Measurements from ENCODE around the gene TBCEL. TPM values are rescaled to one million over a fixed set of nuclear protein-coding genes. Genes with fewer than 3 reads are reported as not detected.

TBCEL gene
- total and polyA plus RNA-seq, 10 of the 15 experiments (the other 5 are each of a cell fraction or from before 2014, with no cell fraction given) = 2.0 to 10.4 (median 7.3) TPM

GRCh38 chr11:121109916-121110586 lies 86.1 kb downstream of the TBCEL start:
- no TSS peak for BruUV-seq (replicated peaks)
- Histone ChIP-seq H3K27ac (ENCODE audit: control insufficient read depth, insufficient read depth) (no peak overlapping the region), H3K9me3 (replicated peaks; ENCODE audit: control insufficient read depth, insufficient read depth, low read length) (no peaks in the 10 kb centered on the region), H3K9ac (ENCODE audit: control insufficient read depth, insufficient read depth, low read length) (no peak overlapping the region), H3K4me3 (no peak overlapping the region), H3K4me2 (ENCODE audit: control insufficient read depth, insufficient read depth) (no peak overlapping the region), H2AFZ (ENCODE audit: control insufficient read depth, low read depth, low read length) (no peak overlapping the region), H3K27me3 (replicated peaks in 1 of 2; ENCODE audit: control insufficient read depth in 2 of 2, insufficient read depth in 2 of 2, low read length in 1 of 2) (peaks cover 0 to 6% of the 10 kb centered on the region in 2 experiments; a peak in 2 of 4 replicates), H3K79me2 (ENCODE audit: control insufficient read depth, insufficient read depth, low read length) (no peaks in the 10 kb centered on the region), H3K4me1 (ENCODE audit: control insufficient read depth, insufficient read depth, low read length) (no peaks in the 10 kb centered on the region), H4K20me1 (ENCODE audit: control insufficient read depth, insufficient read depth) (no peaks in the 10 kb centered on the region), H3K36me3 (ENCODE audit: control insufficient read depth in 2 of 2, insufficient read depth in 2 of 2, low read length in 1 of 2) (no peaks in the 10 kb centered on the region)
- POLR2A ChIA-PET = no interaction called here
- SMC1A ChIA-PET (ENCODE audit: uncharacterized antibody, unreplicated experiment) = interaction anchor here (0.9 to 1.9 kb wide), 2 partner anchors 65 to 120 kb away, joined by 3 to 6 read pairs; no protein-coding TSS in a partner anchor
- in situ Hi-C loops (cut with MboI) = no loop called here
- WGBS (ENCODE audit: insufficient coverage, insufficient replicate concordance, low lambda C conversion rate, missing lambda C conversion rate) = 33% methylated on average over 7 of the region's 7 CpGs
- FAIRE-seq (no peak), DNase-seq (ENCODE audit: low read depth, low spot score) (no peak), ATAC-seq (no peak)
- TF ChIP-seq POLR2AphosphoS2 (IDR thresholded peaks at IDR 0.05; ENCODE audit: low read depth, low read length) = no peak
- TF ChIP-seq BACH1 (IDR thresholded peaks at IDR 0.05; ENCODE audit: borderline replicate concordance) = no peak
- no peak for TF ChIP-seq BCLAF1 (IDR thresholded peaks at IDR 0.05)
- TF ChIP-seq RELB (IDR thresholded peaks at IDR 0.05; ENCODE audit: low read depth) = no peak
- no peak for TF ChIP-seq CHD4 (IDR thresholded peaks at IDR 0.05)
- TF ChIP-seq CEBPB (IDR thresholded peaks at IDR 0.05; ENCODE audit: borderline replicate concordance in 1 of 2, low read depth in 2 of 2, low read length in 2 of 2) = no peak
- TF ChIP-seq RELA (IDR thresholded peaks at IDR 0.05; ENCODE audit: borderline replicate concordance, partially characterized antibody) = no peak
- TF ChIP-seq SUPT20H (IDR thresholded peaks at IDR 0.05; ENCODE audit: borderline replicate concordance, control insufficient read depth, low read depth, low read length) = no peak
- TF ChIP-seq USF2 (IDR thresholded peaks at IDR 0.05; ENCODE audit: borderline replicate concordance, low read depth, low read length) = no peak
- TF ChIP-seq GATAD2B (conservative IDR thresholded peaks at IDR 0.05; ENCODE audit: low read depth) = no peak
- no peak for TF ChIP-seq PAX8 (IDR thresholded peaks at IDR 0.05)
- TF ChIP-seq NR2F1 (conservative IDR thresholded peaks at IDR 0.05) = no peak
- TF ChIP-seq RFX5 (IDR thresholded peaks at IDR 0.05; ENCODE audit: low read depth, low read length) = no peak
- TF ChIP-seq BCL11A (IDR thresholded peaks at IDR 0.05; ENCODE audit: low read depth, low read length) = no peak
- TF ChIP-seq MTA2 (IDR thresholded peaks at IDR 0.05; ENCODE audit: low read depth) = no peak
- intact Hi-C loops (cut with micrococcal nuclease; ENCODE audit: unreplicated experiment) = loop anchor here (5.0 to 10.0 kb wide), 3 partner anchors 82 to 598 kb away; partner anchors contain the start of gene GRIK4
- RAD21 ChIA-PET (ENCODE audit: unreplicated experiment) = no interaction called here
- CTCF ChIA-PET = interaction anchor here (1.0 kb wide), 1 partner anchor 85 kb away, joined by 4 read pairs; no protein-coding TSS in a partner anchor
